Measurements from ENCODE around the gene PRKAG2. TPM values are rescaled to one million over a fixed set of nuclear protein-coding genes. Genes with fewer than 3 reads are reported as not detected.

PRKAG2 gene
- total and polyA plus RNA-seq, 2 of the 8 experiments (the other 6 are each of a cell fraction or from before 2014, with no cell fraction given), result 7.5 to 18.1 TPM

DNA sequence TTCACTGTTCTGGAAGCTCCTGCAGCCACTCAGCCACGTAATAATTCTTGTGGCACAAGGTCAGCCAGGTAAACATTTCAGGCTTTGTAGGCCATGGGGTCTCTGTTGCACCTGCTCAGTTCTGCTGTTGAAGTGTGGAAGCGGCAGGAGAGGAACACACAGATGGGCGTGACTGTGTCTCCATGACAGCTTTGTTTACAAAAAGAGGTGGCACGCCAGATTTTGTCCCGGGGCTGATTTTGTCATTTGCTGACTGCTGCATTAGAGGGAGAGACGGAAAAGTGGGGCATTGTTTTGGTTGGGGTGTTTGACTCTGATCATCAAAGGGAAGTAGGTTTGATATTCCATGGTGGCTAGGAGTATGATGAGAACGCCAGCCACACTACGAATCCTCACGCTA lies 103.1 kb downstream of the PRKAG2 start:
- FAIRE-seq (no peak), DNase-seq (ENCODE audit: low read depth in 1 of 2, low spot score in 2 of 2) (no peak)
- Histone ChIP-seq H2BK5ac (ENCODE audit: low read depth, low read length) (no peak overlapping the region), H3K79me1 (ENCODE audit: low read depth, low read length) (no peaks in the 10 kb centered on the region), H2BK20ac (ENCODE audit: low read length) (no peak overlapping the region), H3K27ac (ENCODE audit: low read depth, low read length) (no peak overlapping the region), H4K8ac (ENCODE audit: extremely low read depth, insufficient read depth, low read length) (no peak overlapping the region), H3K9me3 (ENCODE audit: insufficient read depth in 2 of 2, low read depth in 1 of 2, low read length in 1 of 2) (peaks cover 6 to 10% of the 10 kb centered on the region in 2 experiments; a peak in 2 of 4 replicates), H2AFZ (ENCODE audit: low read length) (no peak overlapping the region), H4K5ac (ENCODE audit: insufficient read length, low read depth, low read length) (no peak overlapping the region), H3K4me1 (replicated peaks in 1 of 4; ENCODE audit: control insufficient read depth in 3 of 4, insufficient read depth in 4 of 4, low read length in 3 of 4) (peaks cover 0 to 4% (median 1%) of the 10 kb centered on the region in 4 experiments; a peak in 2 of 7 replicates), H3K4me3 (ENCODE audit: extremely low read depth in 1 of 4, insufficient read depth in 2 of 4, low read depth in 3 of 4, low read length in 4 of 4) (no peak overlapping the region), H2BK120ac (replicated peaks; ENCODE audit: low read depth, low read length) (no peak overlapping the region), H3K56ac (replicated peaks; ENCODE audit: insufficient read length, low read depth, low read length) (no peak overlapping the region), H4K91ac (replicated peaks; ENCODE audit: insufficient read length, low read length) (no peak overlapping the region), H3K36me3 (ENCODE audit: control insufficient read depth in 2 of 4, insufficient read depth in 4 of 4, low read length in 3 of 4) (no peaks in the 10 kb centered on the region), H2AK5ac (ENCODE audit: low read depth, low read length) (no peak overlapping the region), H3K23ac (ENCODE audit: insufficient read length) (no peak overlapping the region), H3K4me2 (ENCODE audit: insufficient read depth in 1 of 2, low read depth in 2 of 2, low read length in 2 of 2) (no peak overlapping the region), H3K9ac (replicated peaks in 1 of 4; ENCODE audit: extremely low read depth in 1 of 4, low read depth in 3 of 4, low read length in 3 of 4) (no peak overlapping the region), H2BK15ac (ENCODE audit: low read length) (no peak overlapping the region), H3K27me3 (replicated peaks in 1 of 4; ENCODE audit: control insufficient read depth in 3 of 4, extremely low read depth in 1 of 4, insufficient read depth in 3 of 4, low read length in 3 of 4) (peaks cover 0 to 1% (median 0%) of the 10 kb centered on the region in 4 experiments; a peak in 1 of 7 replicates), H3K23me2 (ENCODE audit: low read depth, low read length) (no peaks in the 10 kb centered on the region), H3K14ac (ENCODE audit: insufficient read length) (no peak overlapping the region), H4K20me1 (replicated peaks in 1 of 2; ENCODE audit: control insufficient read depth in 1 of 2, insufficient read depth in 2 of 2, low read length in 2 of 2) (no peaks in the 10 kb centered on the region), H3K18ac (ENCODE audit: extremely low read depth, low read length) (no peak overlapping the region), H2BK12ac (ENCODE audit: low read depth, low read length) (no peak overlapping the region), H3K4ac (replicated peaks; ENCODE audit: insufficient read length, low read depth, low read length) (no peak overlapping the region), H3K79me2 (ENCODE audit: control insufficient read depth in 1 of 2, insufficient read depth in 2 of 2, low read length in 2 of 2) (no peaks in the 10 kb centered on the region)
- POLR2A ChIA-PET (ENCODE audit: partially characterized antibody), result interaction anchor here (0.6 kb wide), 1 partner anchor 11 kb away, joined by 3 read pairs; no protein-coding TSS in a partner anchor
- no peak for TF ChIP-seq EGR1 (IDR thresholded peaks at IDR 0.05; ENCODE audit: borderline replicate concordance, low read depth, low read length)
- TF ChIP-seq BRCA1 (IDR thresholded peaks at IDR 0.05; ENCODE audit: low read depth, low read length), result no peak
- no peak for TF ChIP-seq NANOG (IDR thresholded peaks at IDR 0.05; ENCODE audit: insufficient read depth, low read depth, low read length, poor library complexity, severe bottlenecking)
- TF ChIP-seq SP4 (IDR thresholded peaks at IDR 0.05; ENCODE audit: low read length), result no peak
- TF ChIP-seq SP1 (IDR thresholded peaks at IDR 0.05; ENCODE audit: low read depth, low read length), result no peak
- TF ChIP-seq CHD1 (IDR thresholded peaks at IDR 0.05; ENCODE audit: low read depth, low read length), result no peak
- TF ChIP-seq CEBPB (IDR thresholded peaks at IDR 0.05; ENCODE audit: low read depth, low read length), result no peak
- CTCF ChIA-PET (ENCODE audit: partially characterized antibody), result interaction anchor here (0.6 to 4.8 kb wide), 4 partner anchors 9 to 534 kb away, joined by 3 to 35 read pairs (median 4); no protein-coding TSS in a partner anchor
- 91% methylated on average over 9 of the region's 9 CpGs; no CpG with 5 or more reads in 1 of the 2 experiments for WGBS, 2 experiments (ENCODE audit: extremely low coverage in 1 of 2, insufficient coverage in 1 of 2, insufficient read length in 1 of 2, insufficient replicate concordance in 2 of 2, low coverage in 1 of 2, low lambda C conversion rate in 2 of 2, missing lambda C conversion rate in 1 of 2)

All from H1 (cell line).